ENCODE data around the gene PPP1R17.

DNA sequence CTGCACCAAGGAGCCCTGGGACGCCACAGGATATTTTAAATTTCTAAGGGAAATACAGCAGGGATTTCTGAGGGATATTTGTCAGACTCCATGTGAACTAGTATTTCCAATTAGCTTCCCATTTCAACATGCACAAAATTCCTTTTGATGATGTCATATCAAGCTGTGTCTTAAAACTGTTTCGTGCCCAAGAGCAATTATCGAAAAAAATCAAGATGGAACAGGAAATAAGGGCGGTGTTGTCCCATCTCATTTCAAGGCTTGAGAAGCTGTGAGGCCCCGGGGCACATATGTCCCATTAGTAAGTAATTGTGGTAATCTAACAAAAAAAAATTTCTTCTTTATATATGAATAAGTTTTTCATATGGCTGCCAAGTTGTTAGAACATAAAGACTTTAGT, 47.4 kb downstream of the PPP1R17 start:
- TF ChIP-seq, protein P1, sequence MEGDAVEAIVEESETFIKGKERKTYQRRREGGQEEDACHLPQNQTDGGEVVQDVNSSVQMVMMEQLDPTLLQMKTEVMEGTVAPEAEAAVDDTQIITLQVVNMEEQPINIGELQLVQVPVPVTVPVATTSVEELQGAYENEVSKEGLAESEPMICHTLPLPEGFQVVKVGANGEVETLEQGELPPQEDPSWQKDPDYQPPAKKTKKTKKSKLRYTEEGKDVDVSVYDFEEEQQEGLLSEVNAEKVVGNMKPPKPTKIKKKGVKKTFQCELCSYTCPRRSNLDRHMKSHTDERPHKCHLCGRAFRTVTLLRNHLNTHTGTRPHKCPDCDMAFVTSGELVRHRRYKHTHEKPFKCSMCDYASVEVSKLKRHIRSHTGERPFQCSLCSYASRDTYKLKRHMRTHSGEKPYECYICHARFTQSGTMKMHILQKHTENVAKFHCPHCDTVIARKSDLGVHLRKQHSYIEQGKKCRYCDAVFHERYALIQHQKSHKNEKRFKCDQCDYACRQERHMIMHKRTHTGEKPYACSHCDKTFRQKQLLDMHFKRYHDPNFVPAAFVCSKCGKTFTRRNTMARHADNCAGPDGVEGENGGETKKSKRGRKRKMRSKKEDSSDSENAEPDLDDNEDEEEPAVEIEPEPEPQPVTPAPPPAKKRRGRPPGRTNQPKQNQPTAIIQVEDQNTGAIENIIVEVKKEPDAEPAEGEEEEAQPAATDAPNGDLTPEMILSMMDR (IDR thresholded peaks at IDR 0.05): no peak
- no peak for TF ChIP-seq POLR2AphosphoS5 (IDR thresholded peaks at IDR 0.05)
- no peak for TF ChIP-seq EP300 (IDR thresholded peaks at IDR 0.05)

Measured in sigmoid colon (tissue), 4 donors.